Globus pallidus (tissue), 1 donor: ENCODE data around the gene CELSR1.
"Not testable (repeated sequence)": the region's sequence is repeated elsewhere in the genome, so short reads cannot be mapped to it uniquely, and the experiment has no call there.

Experiments
- DNase-seq: peaks from one replicate; pipeline ENCODE4 v3.0.0-alpha.2; 2015; ENCODE audit warnings: low spot score

The CELSR1 gene

GRCh38 chr22:46482056-46482675 lies 55.3 kb downstream of the CELSR1 start:
- DNase-seq, result no peak

GRCh38 chr22:46481386-46481785 lies 56.0 kb downstream of the CELSR1 start:
- no peak for DNase-seq

- no peak for DNase-seq
Measured at GRCh38 chr22:46480396-46480795, 57.0 kb downstream of the CELSR1 start.

DNA sequence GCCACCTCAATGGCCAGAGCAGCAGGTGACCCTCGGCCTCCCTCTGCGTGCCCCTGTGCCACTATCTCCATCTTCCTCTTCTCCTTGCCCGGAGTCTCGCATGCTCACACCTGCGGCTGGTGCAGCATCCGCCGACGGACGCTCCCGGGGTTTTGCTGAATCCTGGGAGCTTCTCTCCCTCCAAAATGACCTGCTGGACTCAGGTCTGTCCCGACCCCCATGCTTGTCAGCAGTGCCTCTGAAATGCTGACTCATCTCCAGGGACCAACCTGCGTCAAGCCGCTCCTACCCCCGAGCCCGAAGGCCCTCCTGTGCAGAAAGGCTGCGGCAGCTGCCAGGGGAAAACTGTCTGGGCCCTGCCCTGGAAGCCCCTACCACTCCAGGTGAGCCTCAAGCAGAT lies 58.4 kb downstream of the CELSR1 start:
- no peak for DNase-seq

DNA sequence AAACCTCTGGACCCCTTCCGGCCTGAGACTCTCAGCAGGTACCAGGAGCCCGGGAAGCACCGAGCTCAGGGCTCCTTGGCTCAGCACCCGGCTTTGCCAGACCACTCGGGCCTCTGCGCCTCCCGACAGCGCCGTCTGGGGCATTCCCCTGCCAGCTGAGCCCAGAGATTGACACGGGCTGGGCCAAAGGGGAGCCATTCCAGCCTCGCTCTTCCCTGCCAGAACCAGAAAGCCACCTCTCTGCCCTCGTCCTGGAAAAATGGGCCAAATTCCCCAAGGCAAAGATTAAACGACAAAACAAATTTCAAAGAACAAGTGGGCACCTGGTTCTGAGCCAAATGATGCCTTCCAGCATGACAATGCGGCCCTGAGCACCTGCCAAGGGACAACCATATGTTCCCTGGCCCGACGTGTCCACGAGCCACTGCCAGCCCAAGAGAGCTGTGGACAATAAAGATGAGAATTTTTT lies 59.3 kb downstream of the CELSR1 start:
- no peak for DNase-seq

GRCh38 chr22:46476547-46476941 lies 60.9 kb downstream of the CELSR1 start:
- no peak for DNase-seq

GRCh38 chr22:46473896-46474557 lies 63.4 kb downstream of the CELSR1 start:
- DNase-seq, result no peak

DNA sequence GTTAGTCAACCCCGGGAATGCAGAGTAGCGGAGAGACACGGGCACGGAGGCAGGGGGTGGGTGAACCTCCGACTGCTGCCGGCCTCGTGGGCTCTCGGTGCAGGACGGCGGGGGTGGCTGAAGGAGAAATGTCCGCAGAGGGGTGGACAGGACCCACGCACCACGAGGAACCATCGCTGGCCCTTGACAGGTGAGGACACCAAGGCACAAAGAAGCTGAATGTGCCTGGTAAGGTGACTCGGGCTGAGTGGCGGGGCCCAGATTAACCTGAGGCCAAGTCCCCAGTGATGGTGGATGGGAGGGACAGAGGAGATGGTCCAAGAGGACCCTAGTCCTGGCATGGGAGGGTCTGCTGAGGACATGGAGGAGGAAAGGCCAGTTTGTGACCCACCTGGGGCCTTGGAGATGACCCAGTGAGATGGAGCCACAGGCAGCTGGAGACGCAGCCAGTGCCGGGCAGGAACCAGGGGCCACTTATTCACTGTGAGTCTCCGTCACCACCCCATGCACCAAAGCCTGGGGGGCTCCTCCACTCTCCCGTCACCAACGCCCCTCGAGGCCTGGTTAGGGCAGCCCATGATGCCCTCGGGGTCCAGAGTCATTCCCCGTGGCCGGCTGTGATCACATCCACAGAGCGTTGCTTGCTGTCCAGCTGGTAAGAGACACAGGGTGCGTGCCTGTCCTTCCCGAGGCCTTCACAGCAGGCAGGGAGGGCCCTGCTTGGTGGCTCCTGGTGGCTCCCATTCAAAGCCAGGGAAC lies 64.2 kb downstream of the CELSR1 start:
- DNase-seq, result no peak

DNA sequence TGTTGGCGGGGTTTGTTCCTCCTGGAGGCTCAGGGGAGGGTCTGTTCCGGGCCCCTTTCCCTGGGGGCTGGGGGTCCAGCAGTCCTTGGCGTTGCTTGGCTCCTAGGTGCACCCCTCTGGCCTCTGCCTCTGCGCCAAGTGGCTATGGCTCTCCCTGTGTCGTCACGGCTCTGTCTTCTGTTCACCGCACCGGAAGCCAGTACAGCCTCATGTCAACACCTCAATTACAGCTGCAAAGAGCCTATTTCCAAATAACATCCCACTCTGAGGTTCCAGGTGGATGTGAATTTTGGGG lies 64.8 kb downstream of the CELSR1 start:
- no peak for DNase-seq

DNA sequence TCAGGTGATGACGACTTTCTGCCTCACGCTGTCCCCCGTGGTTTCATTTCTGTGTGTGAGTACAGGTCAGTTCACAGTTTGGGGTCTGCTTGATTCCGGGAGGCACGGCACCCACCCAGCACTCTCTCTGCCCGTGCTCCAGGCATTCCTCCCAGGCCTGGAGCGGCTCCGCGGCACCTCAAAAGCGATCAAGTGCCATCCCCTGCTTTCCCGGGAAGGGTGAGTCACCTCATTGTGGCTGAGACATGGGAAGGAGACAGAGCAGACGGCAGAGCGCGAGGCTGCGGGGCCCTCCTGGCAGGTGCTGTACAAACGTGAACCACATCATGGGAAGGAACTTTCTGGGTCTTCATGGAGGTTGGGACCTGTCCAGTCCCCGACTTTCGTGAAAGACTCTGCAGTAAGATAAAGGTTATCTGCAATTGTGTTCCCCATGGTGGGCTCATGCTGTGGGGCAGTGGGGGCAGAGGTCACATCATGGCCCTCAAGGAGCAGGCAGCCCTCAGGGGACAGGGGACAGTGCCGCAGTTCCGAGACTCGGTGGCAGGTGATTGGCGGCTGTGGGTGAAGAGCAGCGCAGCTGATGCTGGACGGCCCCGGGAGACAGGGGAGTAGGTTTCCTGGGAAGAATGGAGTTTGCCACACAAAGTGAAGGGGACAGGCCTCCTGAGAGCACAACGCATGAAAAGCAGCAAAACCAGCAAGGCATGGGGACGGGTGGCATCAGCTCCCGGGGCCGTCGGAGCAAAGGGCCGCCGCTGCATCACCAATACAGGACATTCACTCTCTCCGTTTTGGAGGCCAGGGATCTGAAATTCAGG lies 65.3 kb downstream of the CELSR1 start:
- DNase-seq, result no peak

- not testable (repeated sequence) for DNase-seq
Measured at GRCh38 chr22:46471330-46471729, 66.1 kb downstream of the CELSR1 start.

DNA sequence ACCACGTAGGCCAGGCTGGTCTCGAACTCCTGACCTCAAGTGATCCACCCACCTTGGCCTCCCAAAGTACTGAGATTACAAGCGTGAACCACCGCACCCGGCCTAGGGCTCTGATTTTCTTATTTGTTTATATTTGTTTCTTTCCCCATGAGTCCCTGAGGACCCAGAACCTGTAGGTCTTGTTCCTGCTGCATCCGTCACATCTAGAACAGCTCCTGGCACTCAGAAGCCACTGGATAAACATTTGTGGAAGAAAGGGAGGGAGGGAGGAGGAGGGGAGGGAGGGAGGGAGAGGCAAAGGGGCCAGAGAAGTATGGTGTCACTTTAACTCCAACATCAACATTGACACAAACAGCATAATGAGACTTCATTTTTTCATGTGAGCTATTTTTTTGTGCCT lies 67.7 kb downstream of the CELSR1 start:
- DNase-seq, result no peak

GRCh38 chr22:46467006-46467405 lies 70.4 kb downstream of the CELSR1 start:
- DNase-seq, result no peak

- no peak for DNase-seq
Measured at GRCh38 chr22:46466255-46466676, 71.2 kb downstream of the CELSR1 start.

DNA sequence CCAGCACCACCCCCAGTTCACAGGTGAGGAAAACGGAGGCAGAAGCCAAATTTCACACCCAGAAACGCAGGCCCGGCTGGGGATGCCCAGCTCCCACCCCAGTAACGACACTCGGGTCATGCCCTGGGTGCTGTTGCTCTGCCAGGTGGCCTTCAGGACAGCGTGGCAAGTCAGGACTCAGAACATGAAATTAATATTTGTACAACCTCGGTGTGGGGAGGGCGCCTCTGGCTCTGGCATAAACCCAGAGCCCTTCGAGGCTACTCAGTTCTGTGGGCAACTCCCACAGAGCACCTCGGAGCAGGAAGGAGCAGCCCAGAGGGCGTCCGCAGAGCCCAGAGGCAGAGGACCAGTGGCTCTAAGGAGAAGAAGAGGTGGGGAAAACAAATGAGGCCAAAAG lies 71.6 kb downstream of the CELSR1 start:
- DNase-seq, result no peak

DNA sequence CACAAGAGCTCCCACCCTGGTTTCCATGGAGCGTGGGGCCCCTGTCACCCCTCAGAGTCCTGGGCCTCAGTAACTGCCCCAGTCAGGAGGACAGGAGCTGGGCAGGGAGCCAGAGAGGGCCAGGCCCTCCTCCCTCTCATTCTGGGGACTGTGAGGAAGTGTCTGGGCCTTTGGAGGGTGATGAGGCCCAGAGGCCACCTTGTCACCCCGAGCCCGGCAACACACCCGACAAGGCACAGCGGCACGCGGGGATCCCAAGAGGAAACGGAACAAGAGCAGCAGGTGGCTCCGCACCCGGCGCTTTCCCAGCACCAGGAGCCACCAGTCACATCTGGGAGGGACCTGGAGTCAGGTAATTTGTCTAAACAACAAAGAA lies 72.1 kb downstream of the CELSR1 start:
- DNase-seq, result no peak

- DNase-seq, result no peak
Measured at GRCh38 chr22:46464701-46465344, 72.6 kb downstream of the CELSR1 start.

DNA sequence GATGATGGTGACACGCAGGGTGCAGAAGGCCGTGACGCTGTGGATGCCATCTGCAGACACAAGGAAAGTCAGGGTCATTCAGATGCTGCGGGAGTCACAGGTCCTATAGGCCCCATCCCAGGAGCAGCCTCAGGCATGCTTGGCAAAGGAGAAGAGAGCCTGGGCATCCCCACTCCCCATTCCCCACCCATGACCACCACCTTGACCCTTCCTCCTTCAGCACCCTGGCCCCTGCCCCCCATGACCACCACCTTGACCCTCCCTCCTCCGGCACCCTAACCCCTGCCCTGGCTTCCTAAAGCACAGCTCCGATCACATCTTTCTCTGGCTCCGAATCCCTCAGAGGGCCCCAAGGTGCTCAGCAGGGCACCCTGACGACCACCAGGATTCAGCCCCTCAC lies 73.1 kb downstream of the CELSR1 start:
- no peak for DNase-seq

DNA sequence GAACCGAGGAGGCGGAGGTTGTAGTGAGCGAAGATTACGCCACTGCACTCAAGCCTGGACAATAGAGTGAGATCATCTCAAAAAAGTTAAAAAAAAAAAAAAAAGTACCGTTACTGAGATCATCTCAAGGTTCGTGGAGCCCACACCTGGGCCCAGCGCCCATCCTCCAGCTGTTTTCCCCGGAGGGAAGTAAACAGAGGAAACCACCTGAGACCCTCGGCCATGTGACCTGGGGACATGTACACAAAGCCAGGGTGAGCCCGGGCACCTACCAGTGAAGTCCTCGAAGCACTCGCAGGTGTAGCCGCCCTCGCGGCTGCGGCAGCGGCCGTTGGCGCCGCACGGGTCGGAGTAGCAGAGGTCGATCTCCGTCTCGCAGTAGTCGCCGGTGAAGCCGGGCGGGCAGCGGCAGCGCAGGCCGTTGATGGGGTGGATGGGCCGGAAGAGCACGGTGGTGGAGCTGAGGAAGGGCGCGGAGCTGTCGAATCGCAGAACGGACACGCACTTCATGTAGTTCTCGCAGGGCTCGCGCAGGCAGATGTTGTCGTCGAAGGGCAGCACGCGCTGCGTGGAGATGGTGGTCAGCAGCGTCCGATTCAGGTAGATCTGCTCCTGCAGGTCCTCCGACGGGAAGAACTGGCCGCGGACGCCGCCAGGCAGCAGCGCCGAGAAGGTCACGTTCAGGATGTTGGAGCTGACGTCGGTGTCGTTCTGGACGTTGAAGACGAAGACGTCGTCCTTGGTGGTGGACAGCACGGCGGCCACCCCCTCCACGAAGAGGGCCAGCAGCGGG lies 73.8 kb downstream of the CELSR1 start:
- no peak for DNase-seq

GRCh38 chr22:46462726-46463371 lies 74.6 kb downstream of the CELSR1 start:
- DNase-seq, result no peak
